Activated CD8-positive, alpha-beta memory T cell treated with anti-CD3 and anti-CD28 coated beads for 24 hours (primary cell): ENCODE measurements around the gene PRKCB.

Source experiments
- DNase-seq: peaks from one replicate; pipeline ENCODE4 v3.0.0-alpha.2; 2020

Gene PRKCB

DNA sequence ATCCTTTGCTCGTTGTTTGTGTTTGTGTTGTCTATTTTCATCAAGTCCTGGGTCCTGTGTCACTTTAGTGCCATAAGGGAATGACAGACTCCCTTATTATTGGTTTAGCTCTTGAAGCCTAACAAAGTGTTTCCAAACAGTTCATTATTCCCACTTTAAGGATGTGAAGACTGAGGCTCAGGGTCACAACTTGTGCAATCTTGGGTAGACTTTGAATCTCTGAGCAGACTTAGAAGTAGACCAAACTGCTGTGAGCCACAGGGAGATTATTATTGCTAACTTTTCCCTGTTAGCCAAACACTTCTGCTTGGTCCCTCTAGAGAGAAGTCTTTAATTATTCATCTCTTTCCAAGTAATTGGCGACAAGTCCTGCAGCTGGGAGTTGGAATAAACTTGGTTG is 31.8 kb downstream of the PRKCB start:
- DNase-seq, result no peak

DNA sequence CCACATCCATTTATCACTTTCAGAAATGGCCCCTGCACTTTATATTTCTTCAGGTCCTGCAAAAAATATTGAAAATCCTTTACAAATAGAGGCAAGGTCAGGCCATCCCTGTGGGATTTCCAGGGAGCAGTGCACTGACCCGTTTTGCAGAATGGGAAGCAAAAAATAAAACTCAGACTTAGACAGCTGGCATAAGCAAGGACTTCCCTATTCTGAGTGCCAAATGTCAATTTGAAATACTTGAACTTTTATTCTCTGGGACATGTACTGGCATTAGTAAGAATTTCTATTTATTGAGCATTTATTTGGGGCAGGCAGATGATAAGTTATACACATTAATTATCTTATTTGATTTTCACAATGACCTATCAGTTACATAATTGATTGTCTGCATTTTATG is 32.4 kb downstream of the PRKCB start:
- no peak for DNase-seq

DNA sequence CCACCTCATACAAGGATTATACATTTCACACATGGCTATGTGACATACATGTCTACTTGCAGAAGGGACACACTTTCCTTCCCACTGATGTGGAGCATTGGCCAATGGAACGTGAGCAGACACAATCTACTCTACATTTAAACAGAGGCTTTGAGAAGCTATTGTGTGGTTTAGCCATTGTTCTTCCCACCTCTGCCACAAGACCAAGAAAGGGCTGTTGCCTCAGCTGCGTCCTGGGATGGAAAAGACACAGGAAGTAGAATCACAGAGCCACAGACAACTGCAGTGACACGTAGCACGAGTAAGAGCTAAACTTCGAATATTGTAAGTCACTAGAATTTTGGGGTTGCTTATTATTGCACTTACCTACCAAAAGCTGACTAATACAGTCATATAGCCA is 33.3 kb downstream of the PRKCB start:
- no peak for DNase-seq

DNA sequence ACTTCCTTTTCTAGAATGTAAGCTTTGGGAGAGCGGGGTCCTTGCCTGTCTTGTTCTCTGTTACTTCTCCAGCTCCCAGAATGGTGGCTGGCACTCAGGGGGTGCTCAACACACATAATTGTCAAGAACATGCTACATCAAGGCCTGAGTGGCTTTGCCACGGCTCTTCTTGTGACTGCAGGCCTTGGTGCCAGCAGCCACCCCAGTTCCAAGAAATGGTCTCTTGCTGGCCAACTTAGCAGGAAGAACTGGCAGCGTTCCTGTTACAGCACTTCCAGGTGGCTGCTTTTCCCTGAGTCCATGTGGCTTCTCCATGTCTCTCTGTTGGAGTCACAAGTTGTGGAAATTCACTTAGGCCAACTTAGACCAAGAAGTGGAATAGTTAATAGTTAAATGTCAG is 36.1 kb downstream of the PRKCB start:
- no peak for DNase-seq

DNA sequence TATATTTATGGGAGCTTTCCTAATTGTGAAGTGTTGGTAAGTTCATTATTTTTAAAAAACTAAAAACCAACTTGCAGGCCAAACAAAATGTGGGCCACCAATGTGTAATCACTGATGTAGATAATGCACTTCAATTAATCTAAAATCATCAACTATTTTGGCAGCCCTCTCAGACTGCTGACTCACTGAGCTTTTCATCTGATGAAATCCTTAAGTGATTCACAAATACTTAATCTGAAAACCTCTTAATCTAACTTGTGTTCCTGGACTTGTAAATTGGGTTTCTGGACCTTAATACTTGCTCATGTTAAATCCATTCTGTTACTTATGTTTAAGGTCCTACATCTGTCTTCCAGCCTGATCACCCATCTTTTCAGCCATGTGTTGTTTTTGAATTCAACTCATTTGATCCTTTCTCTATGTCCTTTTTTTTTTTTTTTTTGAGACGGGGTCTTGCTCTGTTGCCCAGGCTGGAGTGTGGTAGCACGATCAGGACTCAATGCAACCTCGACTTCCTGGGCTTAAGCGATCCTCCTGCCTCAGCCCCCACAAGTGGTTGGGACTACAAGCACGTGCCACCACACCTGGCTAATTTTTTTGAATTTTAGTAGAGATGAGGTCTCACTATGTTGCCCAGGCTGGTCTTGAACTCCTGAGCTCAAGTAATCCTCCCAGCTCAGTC is 39.0 kb downstream of the PRKCB start:
- no peak for DNase-seq

DNA sequence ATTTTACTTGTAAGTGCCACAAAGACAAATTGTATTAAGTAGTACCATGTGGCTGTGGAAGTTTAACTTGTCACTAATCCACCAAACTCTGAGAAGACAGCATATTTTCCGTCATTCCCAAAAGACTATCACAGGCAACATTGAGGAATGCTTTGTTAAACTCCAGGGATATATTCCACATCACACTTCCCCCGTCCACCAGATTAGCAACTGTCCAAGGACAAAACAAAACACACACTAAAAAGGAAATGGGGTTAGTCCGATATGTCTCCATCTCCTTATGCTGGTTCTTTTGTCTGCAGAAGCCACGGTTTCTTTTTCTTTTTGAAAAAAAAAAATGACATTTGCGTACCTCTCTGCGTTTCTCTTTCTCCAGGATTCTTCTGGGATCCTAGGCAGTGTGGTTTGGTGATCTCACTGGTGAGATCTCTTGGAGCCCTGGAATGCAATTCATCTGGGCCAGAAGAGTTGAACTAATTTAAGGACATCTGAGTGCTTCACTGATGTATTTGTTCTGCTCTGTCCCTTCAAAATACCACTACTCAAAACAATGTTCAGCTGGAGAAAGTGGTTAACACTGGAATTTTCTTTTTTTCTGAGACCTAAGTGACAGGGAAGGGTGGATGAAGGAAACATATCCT is 40.6 kb downstream of the PRKCB start:
- DNase-seq, result no peak

DNA sequence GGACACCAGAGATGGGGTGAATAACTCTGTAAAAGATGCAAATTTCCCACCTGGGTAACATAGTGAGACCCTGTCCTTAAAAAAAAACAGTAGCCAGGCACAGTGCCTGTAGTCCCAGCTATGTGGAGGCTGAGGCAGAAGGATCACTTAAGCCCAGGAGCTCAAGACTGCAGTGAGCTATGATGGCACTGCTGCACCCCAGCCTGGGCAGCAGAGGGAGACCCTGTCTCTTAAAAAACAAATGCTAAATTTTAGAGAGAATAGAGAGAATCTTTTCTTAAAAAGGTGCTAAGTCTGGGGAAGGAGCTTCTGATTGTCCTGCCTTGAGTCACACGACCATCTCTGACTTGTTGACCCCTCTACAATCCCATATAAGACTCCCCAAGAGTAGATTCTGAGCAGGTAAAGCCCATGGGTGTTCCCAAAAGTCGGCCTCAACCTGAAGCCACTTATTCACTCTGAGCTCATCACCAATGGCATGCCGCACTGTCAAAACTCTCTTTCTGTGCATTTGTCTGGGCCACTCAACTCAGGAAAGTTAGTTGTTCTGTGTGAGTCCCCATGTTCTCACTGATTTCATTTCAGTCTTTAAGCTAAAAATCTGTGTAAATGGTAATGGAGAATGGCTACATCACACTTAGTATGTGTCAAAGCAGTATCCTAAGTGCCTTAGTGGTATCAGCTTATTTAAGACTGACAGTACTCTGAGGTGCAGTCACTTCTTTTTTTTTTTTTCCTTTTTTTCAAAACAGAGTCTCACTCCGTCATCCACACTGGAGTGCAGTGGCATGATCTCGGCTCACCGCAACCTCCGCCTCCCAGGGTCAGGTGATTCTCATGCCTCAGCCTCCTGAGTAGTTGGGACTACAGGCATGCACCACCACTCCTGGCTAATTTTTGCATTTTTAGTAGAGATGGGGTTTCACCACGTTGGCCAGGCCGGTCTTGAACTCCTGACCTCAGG is 41.6 kb downstream of the PRKCB start:
- DNase-seq, result no peak

DNA sequence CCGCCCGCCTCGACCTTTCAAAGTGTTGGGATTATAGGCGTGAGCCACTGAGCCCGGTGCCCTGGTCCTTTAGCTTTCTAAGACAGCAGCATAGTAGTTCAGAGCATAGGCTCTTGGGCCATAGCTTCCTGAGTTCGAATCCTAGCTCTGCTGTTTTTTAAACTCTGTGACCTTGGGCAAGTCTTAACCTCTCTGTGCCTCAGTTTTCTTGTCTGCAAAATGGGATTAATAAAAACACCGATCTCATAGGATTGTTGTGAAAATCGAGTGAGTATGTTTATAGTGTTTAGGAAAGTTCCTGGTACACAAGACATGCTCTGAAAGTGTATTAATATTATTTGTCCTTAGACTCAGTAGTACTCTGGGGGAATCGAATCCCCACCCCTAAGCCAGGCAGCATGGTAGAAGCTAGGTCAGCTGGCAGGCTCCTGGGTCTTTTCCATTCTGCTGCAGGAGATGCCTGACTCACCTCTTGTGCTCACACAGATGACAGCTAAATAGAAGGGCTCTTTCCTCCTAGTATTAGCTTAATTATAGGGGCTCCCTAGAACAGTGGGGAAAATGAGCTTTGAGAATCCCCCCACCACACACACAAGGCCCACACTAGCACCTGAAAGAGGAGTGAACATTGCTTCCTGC is 44.1 kb downstream of the PRKCB start:
- peak; percentile 57 for DNase-seq

DNA sequence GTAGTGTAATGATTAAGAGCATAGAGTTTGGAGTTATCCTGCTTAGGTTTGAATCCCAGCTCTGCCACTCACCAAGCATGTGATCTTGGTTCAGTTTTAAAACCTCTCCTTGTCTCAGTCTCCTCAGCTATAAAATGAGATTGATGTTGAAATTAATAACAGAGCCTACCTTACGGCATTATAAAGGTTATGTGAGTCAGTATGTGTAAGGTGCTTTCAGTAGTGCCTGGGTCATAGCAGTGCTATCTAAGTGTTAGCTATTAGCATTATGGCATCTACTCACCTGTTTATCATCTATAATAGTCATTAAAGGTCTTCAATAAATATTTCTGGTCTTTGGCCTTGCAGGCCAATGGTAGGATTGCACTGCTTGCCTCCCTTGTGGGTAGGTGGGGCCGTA is 53.4 kb downstream of the PRKCB start:
- DNase-seq, result no peak

DNA sequence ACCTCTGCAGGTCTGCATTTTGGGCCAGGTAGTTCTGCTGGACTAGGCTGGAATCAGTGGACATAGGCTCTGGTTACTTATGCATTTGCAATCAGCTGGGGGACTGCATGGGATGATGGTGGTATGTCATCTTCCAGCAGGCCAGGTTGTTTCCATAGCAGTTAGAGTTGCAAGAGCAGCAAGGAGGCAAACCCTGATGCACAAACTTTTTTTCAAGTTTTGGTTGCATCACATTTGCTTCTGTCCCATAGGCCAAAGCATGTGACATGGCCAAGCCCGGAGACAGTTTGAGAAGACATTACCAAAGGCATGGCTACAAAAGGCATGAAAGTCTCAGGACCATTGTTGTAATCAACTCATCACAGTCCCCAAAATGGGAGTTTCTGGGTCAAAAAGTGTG is 58.2 kb downstream of the PRKCB start:
- DNase-seq, result peak; percentile 45

DNA sequence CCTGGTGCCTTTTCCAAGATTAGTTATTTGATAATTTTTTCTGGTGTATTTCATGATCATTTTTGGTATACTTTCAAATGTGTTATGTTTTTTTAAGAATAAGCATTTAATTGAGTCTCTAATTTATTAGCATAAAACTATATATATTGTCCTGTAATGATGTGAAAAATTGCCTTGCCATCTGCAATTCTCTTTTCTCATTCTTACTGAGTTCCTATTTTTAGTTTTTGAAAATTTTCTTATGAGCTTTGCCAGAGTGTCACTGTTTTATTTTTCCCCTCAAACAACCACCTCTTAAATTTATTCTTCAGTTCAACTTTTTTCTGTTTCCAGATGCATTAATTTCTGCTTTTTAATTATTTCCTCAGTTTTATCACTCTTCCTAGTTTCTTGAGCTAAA is 59.3 kb downstream of the PRKCB start:
- no peak for DNase-seq

DNA sequence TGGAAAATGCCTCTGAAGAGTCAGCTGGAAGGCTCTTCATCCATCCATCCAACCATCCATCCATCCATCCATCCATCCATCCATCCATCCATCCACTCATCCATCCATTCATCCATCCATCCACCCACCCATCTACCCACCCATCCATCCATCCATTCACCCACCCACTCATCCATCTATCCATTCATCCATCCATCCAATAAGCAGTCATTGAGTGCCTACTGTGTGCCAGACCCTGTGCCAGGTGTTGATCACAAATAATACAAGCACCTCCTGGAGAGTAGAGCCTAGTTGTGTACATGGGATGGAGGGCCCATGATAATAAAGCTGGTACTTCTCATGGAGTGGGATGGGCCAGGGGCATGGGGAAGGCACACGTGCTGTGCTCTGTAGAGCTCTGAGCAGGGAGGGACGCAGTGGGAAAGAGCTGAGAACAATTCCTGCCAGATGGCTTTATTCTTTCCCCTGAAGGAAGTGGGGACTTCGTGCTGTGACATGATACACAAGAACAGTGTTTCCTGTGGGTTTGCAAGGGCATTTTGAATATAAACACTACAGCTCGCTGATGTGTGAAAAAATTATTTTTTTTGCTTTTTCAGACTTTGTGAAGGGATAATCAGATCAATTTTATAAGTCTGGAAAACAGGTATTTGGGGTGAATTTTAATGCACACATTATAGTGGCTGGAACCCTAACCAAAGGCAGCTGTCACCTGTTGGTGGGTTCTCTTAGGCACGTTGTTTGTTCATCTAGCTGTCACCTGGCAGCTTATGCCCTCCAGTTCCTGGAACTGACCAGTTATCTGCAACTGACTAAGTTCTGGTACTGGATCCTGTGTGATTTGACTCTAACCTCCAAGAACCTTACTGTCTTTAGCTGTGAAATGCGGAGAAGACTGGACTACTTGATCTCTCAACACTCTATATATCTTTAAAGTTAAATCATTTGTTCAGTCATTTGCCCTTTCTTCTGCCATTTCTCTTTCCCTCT is 61.3 kb downstream of the PRKCB start:
- DNase-seq, result peak; percentile 48

DNA sequence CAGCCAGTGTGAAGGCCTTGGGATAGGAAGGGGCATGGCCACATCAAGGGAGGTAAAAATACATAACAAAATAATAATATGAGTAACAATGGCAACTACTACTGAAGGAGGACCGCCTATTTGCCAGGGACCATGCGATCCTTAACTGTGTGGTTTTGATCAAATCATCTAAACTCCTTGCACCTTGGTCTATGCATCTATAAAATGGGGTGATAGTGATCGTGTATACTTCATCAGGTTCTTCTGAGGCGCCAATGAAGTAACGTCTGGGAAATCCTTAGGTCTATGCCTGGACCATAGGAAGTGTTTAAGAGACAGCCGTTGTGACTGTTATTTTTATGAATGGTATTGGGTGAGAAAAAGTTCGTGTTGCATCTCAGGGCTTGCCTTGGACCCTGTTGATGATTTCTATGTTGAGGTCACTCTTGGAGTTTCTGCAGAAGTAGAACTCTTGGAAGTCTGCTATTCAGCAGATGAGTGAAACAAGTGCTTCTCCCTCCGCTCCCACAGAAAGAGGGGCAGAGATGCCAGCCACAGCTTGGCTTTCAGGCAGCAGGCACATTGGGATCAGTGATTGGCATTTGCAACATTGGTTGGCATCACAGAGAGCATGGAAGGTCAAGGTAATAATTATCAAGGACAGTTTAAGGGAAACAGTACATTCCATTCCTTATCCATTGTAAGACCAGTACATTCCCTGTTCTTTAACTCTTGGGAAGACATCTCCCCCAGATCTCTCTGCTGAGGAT is 63.1 kb downstream of the PRKCB start:
- no peak for DNase-seq

DNA sequence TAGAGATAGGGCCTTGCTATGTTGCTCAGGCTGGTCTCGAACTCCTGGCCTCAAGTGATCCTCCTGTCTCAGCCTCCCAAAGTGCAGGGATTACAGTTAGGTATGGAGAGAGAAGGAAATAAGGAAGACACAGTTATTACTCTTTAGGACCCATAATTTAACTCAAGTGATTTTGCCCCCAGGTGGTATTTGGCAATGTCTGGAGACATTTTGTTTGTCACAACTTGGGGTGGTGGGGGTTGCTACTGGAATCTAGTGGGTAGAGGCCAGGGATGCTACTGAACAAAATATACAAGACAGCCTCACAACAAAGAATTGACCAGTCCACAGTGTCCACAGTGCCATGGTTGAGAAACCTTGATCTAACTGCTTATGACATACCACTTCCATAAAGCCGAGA is 64.1 kb downstream of the PRKCB start:
- no peak for DNase-seq

DNA sequence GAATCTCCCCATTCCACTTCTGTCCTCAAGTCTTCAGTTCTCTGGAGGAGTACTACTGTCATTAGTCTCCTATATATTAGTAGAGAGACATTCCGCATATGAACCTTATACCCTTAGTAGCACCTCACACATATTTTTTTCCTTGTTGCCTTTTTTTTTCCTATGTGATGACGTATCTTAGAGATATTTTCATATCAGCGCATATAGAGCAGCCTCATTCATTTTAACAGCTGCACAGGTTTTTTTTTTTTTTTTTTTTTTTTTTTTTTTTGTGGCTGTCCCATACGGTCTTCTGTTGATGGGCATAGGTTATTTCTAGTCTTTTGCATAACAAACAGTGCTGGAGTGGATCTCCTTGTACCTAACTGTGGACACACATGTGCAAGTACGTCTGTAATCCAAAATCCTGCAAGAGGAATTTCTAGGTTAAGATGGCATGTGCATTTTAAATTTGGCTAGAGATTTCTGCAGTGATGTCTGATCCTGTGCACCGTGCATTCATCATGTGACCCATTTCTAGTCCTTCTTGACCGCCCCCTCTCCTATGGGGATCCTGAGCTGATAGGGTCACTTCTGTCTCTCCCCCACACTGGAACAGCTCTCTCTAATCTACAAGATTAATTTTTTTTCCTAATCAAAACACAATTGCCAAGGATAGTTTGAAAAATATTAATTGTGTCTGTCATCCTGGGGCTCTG is 64.8 kb downstream of the PRKCB start:
- DNase-seq, result no peak

DNA sequence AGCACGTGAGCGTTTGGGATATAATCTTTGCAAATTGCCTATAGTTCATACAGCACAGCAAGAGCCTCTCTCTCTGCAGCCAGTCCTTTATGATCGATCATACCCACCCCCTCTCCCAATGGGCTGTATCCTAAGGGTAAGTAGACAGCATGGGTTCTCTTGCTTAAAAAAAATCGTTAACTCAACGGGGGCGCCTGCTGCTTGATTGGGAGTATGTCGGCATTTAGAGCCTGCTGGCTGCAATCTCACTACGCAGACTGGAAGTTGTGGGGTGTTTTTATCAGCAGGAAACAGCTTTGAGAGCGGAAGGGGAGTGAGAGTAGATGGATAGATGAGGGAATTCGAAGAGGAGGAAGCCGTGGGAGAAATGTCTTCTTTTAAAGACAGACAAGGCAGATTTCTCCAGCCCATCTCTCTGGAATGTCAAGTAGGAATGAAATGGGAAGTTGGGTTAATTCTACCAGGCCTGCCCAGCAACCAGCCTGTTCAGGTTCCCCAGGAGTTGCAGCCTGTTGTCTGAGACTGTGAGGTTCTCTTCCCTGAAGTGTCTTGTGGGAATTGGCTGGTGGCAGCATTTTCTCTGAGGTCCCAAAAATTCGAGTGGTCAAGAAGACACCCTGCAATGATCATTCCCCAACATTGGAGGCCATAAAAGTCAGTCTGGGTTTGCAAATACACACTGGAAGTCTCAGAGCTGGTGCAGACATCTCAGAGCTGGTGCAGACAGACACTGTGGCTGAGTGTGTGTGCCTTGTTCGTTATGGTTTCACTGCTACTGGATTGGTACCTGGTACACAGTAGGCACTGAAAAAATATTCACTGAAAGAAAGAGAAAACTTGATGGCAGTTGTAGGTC is 65.6 kb downstream of the PRKCB start:
- no peak for DNase-seq

DNA sequence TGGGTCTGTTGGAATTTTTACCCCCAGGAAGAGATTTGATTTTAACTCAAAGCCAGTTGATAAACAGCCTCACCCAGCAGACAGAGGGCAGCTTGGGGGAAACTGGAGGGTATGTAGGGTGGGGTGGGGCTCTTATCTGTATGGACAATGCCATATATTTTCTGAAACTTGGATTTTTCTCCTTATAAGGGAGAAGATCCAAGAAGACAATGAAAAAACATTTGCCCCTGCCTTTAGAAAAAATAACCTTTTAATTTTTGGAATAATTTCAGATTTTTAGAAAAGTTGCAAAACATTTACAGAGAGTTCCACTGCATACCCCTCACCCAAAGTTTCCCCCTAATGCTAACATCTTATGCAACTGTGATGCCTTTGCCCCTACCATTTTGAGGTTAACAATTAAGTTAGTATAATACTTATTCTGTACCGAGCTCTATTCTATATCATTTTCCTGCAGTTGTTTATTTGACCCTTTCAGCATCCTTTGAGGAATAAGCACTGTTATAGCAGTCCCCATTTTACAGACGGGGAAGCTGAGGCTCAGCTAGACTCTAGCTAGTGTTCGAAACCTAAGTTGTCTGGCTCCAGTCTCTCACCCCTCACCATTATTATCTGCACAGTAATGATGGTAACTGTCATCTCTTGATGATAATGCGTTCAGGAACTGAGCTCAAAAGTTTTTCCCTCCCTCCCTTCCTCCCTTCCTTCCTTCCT is 66.4 kb downstream of the PRKCB start:
- no peak for DNase-seq

DNA sequence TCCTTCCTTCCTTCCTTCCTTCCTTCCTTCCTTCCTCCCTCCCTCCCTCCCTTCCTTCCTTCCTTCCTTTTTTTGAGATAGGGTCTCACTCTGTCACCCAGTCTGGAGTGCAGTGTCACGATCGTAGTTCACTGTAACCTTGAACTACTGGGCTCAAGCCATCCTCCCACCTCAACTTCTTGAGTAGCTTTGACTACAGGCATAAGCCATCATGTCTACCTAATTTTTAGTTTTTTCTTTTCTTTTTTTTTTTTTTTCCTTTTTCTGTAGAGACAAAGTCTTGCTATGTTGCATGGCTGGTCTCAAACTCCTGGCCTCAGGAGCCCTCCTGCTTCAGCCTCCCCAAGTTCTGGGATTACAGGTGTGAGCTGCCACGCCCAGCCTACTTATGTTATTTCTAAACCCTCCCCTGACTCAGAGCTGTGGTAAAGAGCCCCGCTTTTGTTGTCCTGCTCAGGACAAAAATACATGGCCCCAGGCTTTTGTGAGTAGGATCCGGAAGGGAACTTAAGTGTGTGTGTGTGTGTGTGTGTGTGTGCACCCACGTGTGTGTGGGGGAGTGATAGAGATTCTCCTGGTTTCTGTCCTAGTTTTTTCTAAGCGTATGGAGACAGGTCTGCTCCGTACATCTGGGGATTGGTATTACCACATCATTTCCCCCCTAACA is 67.1 kb downstream of the PRKCB start:
- no peak for DNase-seq
